Mesendoderm (in vitro differentiated cells): ENCODE measurements around the gene SUPV3L1.
A peak's percentile ranks its signal among the peaks of the same experiment; 100 is the strongest.

Experiments used
- DNase-seq: peaks from one replicate; pipeline ENCODE4 v3.0.0; 2013
- H2AK5ac ChIP-seq: 2 replicates; pipeline ENCODE4 v1.6.1; 2013; ENCODE audit warnings: low read length, inconsistent platforms
- H2BK120ac ChIP-seq: 2 replicates; pipeline ENCODE4 v1.6.1; 2013; ENCODE audit warnings: low read depth, mild to moderate bottlenecking, low read length, moderate library complexity, mixed read lengths
- H2BK15ac ChIP-seq: replicated peaks from 2 replicates; pipeline ENCODE4 v1.6.1; 2013; ENCODE audit warnings: low read depth, mild to moderate bottlenecking, moderate library complexity
- H2BK5ac ChIP-seq: 2 replicates; pipeline ENCODE4 v1.6.1; 2013; ENCODE audit warnings: low read length, inconsistent platforms
- H3K18ac ChIP-seq: 2 replicates; pipeline ENCODE4 v1.6.1; 2013; ENCODE audit warnings: mild to moderate bottlenecking, low read length, mixed read lengths
- H3K23ac ChIP-seq: one replicate; pipeline ENCODE4 v1.6.1; 2013; ENCODE audit warnings: low read length
- H3K27ac ChIP-seq: 2 replicates; pipeline ENCODE4 v1.5.1; 2013; ENCODE audit warnings: low read depth, mild to moderate bottlenecking, inconsistent platforms, low read length, moderate library complexity
- H3K27me3 ChIP-seq: 2 replicates; pipeline ENCODE4 v1.6.1; 2013; ENCODE audit warnings: low read length, control low read depth, mild to moderate bottlenecking, inconsistent platforms; ENCODE audit not compliant: insufficient read depth, poor library complexity
- H3K36me3 ChIP-seq: 2 replicates; pipeline ENCODE4 v1.6.1; 2013; ENCODE audit warnings: low read length, inconsistent platforms; ENCODE audit not compliant: control insufficient read depth, insufficient read depth
- H3K4ac ChIP-seq: one replicate; pipeline ENCODE4 v1.6.1; 2013; ENCODE audit warnings: low read depth, mild to moderate bottlenecking, low read length, moderate library complexity
- H3K4me1 ChIP-seq: 2 replicates; pipeline ENCODE4 v1.6.1; 2013; ENCODE audit warnings: low read depth, low read length, inconsistent platforms; ENCODE audit not compliant: control insufficient read depth
- H3K4me2 ChIP-seq: 2 replicates; pipeline ENCODE4 v1.6.1; 2013; ENCODE audit warnings: low read length
- H3K4me3 ChIP-seq: 2 replicates; pipeline ENCODE4 v1.5.1; 2013; ENCODE audit warnings: mild to moderate bottlenecking, low read length
- H3K56ac ChIP-seq: one replicate; pipeline ENCODE4 v1.6.1; 2013; ENCODE audit warnings: low read length
- H3K79me1 ChIP-seq: 2 replicates; pipeline ENCODE4 v1.6.1; 2013; ENCODE audit warnings: low read length, inconsistent platforms
- H3K79me2 ChIP-seq: 2 replicates; pipeline ENCODE4 v1.6.1; 2013; ENCODE audit warnings: mild to moderate bottlenecking, low read length; ENCODE audit not compliant: control insufficient read depth, insufficient read depth
- H3K9ac ChIP-seq: 2 replicates; pipeline ENCODE4 v1.6.1; 2013; ENCODE audit warnings: low read length, inconsistent platforms
- H4K5ac ChIP-seq: one replicate; pipeline ENCODE4 v1.6.1; 2013; ENCODE audit warnings: low read length
- H4K8ac ChIP-seq: one replicate; pipeline ENCODE4 v1.6.1; 2013; ENCODE audit warnings: low read depth, mild to moderate bottlenecking, control low read depth, low read length, moderate library complexity
- WGBS: extraction: QIAGEN DNeasy Blood & Tissue Kit; methylation state at CpG from one replicate; pipeline ENCODE4 v1.1.7; 2013; ENCODE audit warnings: low lambda C conversion rate, missing lambda C conversion rate; ENCODE audit not compliant: insufficient coverage; ENCODE audit errors: extremely low coverage; 5-methylcytosine and 5-hydroxymethylcytosine counted together

SUPV3L1 gene

DNA sequence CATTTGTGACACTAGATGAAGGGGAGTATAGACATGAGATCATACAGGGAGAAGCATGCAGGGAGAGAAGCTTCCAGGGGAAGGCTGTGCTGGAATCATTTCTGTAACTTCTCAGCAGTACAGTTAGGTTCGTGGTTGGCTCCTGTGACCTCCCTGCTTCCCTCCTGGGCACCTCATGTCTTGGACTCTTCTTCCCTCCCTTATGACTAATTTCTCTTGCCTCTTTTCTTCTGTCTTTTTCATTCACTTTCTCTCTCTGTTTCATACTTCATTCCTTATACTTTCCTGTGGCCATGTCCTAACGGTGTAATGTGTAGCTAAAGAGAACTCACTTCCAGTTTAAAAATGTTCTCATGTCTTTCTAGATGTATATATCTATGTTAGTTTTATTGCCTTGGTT is 21.0 kb downstream of the SUPV3L1 start:
- Histone ChIP-seq H3K23ac (no peak overlapping the region), H2AK5ac (no peak overlapping the region), H2BK15ac (no peak overlapping the region), H3K9ac (no peak overlapping the region), H3K56ac (no peak overlapping the region), H3K4me3 (no peak overlapping the region), H4K8ac (no peak overlapping the region), H3K79me2 (no peaks in the 10 kb centered on the region), H2BK5ac (no peak overlapping the region), H3K27ac (no peak overlapping the region), H3K27me3 (no peaks in the 10 kb centered on the region), H3K4ac (no peak overlapping the region), H4K5ac (no peak overlapping the region), H2BK120ac (no peak overlapping the region), H3K18ac (no peak overlapping the region), H3K4me2 (no peak overlapping the region), H3K4me1 (no peaks in the 10 kb centered on the region), H3K36me3 (peaks cover 2% of the 10 kb centered on the region), H3K79me1 (no peaks in the 10 kb centered on the region)
- no CpG with 5 or more reads among the region's 2 CpGs for WGBS
- no peak for DNase-seq

- Histone ChIP-seq H3K4ac (no peak overlapping the region), H3K27ac (no peak overlapping the region), H3K23ac (no peak overlapping the region), H4K8ac (no peak overlapping the region), H2BK120ac (no peak overlapping the region), H3K4me1 (no peaks in the 10 kb centered on the region), H3K4me2 (no peak overlapping the region), H3K9ac (no peak overlapping the region), H3K18ac (no peak overlapping the region), H4K5ac (no peak overlapping the region), H2BK5ac (no peak overlapping the region), H3K79me2 (no peaks in the 10 kb centered on the region), H3K27me3 (no peaks in the 10 kb centered on the region), H3K36me3 (no peaks in the 10 kb centered on the region), H2AK5ac (no peak overlapping the region), H3K56ac (no peak overlapping the region), H2BK15ac (no peak overlapping the region), H3K4me3 (no peak overlapping the region), H3K79me1 (no peaks in the 10 kb centered on the region)
- WGBS = no CpG with 5 or more reads among the region's 1 CpG
- no peak for DNase-seq
Measured at GRCh38 chr10:69202332-69202731, 22.3 kb downstream of the SUPV3L1 start.

GRCh38 chr10:69208761-69209160 is 28.7 kb downstream of the SUPV3L1 start:
- H3K4me3 ChIP-seq = no peak overlapping the region
- H2BK5ac ChIP-seq = no peak overlapping the region
- no peak overlapping the region for H3K27ac ChIP-seq
- no peak overlapping the region for H3K4me2 ChIP-seq
- H3K36me3 ChIP-seq = peaks cover 10% of the 10 kb centered on the region
- H3K9ac ChIP-seq = no peak overlapping the region
- H2AK5ac ChIP-seq = no peak overlapping the region
- no peak overlapping the region for H2BK15ac ChIP-seq
- no peak overlapping the region for H3K4ac ChIP-seq
- H3K23ac ChIP-seq = no peak overlapping the region
- no peak overlapping the region for H4K8ac ChIP-seq
- H3K18ac ChIP-seq = no peak overlapping the region
- no peaks in the 10 kb centered on the region for H3K79me2 ChIP-seq
- DNase-seq = no peak
- H2BK120ac ChIP-seq = no peak overlapping the region
- no peaks in the 10 kb centered on the region for H3K27me3 ChIP-seq
- no peak overlapping the region for H4K5ac ChIP-seq
- no peaks in the 10 kb centered on the region for H3K4me1 ChIP-seq
- no peak overlapping the region for H3K56ac ChIP-seq
- no peaks in the 10 kb centered on the region for H3K79me1 ChIP-seq
- WGBS = no CpG with 5 or more reads among the region's 6 CpGs

GRCh38 chr10:69209787-69210484 is 29.9 kb downstream of the SUPV3L1 start:
- H3K36me3 ChIP-seq = peaks cover 10% of the 10 kb centered on the region
- H3K79me2 ChIP-seq = no peaks in the 10 kb centered on the region
- H2BK15ac ChIP-seq = no peak overlapping the region
- no peak overlapping the region for H3K18ac ChIP-seq
- H4K5ac ChIP-seq = no peak overlapping the region
- no peak overlapping the region for H2AK5ac ChIP-seq
- no peak overlapping the region for H3K4me2 ChIP-seq
- no peaks in the 10 kb centered on the region for H3K79me1 ChIP-seq
- no peak overlapping the region for H4K8ac ChIP-seq
- no peak overlapping the region for H2BK5ac ChIP-seq
- no peak overlapping the region for H3K56ac ChIP-seq
- H2BK120ac ChIP-seq = no peak overlapping the region
- DNase-seq = no peak
- no CpG with 5 or more reads among the region's 3 CpGs for WGBS
- H3K4me1 ChIP-seq = no peaks in the 10 kb centered on the region
- no peak overlapping the region for H3K4me3 ChIP-seq
- H3K4ac ChIP-seq = no peak overlapping the region
- H3K23ac ChIP-seq = no peak overlapping the region
- H3K27ac ChIP-seq = no peak overlapping the region
- no peak overlapping the region for H3K9ac ChIP-seq
- no peaks in the 10 kb centered on the region for H3K27me3 ChIP-seq

DNA sequence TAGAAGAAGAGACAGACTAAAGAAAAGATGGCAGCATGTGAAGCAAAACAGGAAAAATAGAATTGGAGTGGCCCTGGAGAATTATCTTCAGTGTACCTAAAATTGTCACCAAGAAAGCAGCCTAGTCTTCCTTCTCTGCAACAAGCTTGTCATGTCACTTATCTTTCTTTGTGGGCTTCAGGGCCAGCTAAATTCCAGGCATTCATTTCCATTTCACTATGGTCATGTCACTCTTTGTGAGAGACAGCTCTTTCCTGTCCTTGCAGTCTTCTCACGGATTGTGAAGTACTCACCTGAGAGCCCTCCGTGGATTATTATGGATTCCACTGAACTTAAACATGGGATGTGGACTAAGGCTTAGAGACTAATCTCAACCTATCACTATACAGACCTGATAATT is 31.1 kb downstream of the SUPV3L1 start:
- no peak overlapping the region for H4K5ac ChIP-seq
- no peak overlapping the region for H2BK5ac ChIP-seq
- H3K4me2 ChIP-seq = no peak overlapping the region
- no peak overlapping the region for H3K27ac ChIP-seq
- H2BK120ac ChIP-seq = no peak overlapping the region
- H2BK15ac ChIP-seq = no peak overlapping the region
- no peak overlapping the region for H4K8ac ChIP-seq
- DNase-seq = peak; percentile 68
- no peaks in the 10 kb centered on the region for H3K4me1 ChIP-seq
- whole genome bisulfite sequencing = no CpG with 5 or more reads among the region's 2 CpGs
- no peaks in the 10 kb centered on the region for H3K27me3 ChIP-seq
- no peak overlapping the region for H2AK5ac ChIP-seq
- no peak overlapping the region for H3K4me3 ChIP-seq
- H3K23ac ChIP-seq = no peak overlapping the region
- H3K18ac ChIP-seq = no peak overlapping the region
- H3K79me1 ChIP-seq = no peaks in the 10 kb centered on the region
- H3K36me3 ChIP-seq = peaks cover 10% of the 10 kb centered on the region
- no peak overlapping the region for H3K9ac ChIP-seq
- H3K4ac ChIP-seq = no peak overlapping the region
- H3K79me2 ChIP-seq = no peaks in the 10 kb centered on the region
- H3K56ac ChIP-seq = no peak overlapping the region

GRCh38 chr10:69211524-69211923 is 31.5 kb downstream of the SUPV3L1 start:
- DNase-seq = no peak
- Histone ChIP-seq H3K4me2 (no peak overlapping the region), H4K8ac (no peak overlapping the region), H3K23ac (no peak overlapping the region), H3K79me2 (no peaks in the 10 kb centered on the region), H3K56ac (no peak overlapping the region), H2AK5ac (no peak overlapping the region), H3K79me1 (no peaks in the 10 kb centered on the region), H2BK15ac (no peak overlapping the region), H2BK5ac (no peak overlapping the region), H3K27ac (no peak overlapping the region), H2BK120ac (no peak overlapping the region), H3K4ac (no peak overlapping the region), H3K4me3 (no peak overlapping the region), H3K36me3 (peaks cover 10% of the 10 kb centered on the region), H3K18ac (no peak overlapping the region), H3K27me3 (no peaks in the 10 kb centered on the region), H4K5ac (no peak overlapping the region), H3K4me1 (no peaks in the 10 kb centered on the region), H3K9ac (no peak overlapping the region)
- no CpG with 5 or more reads among the region's 3 CpGs for WGBS
